GM18499 (cell line): ENCODE data around the gene CFAP97.

ENCODE experiments used
- ATAC-seq: cut with Tn5 transposase; IDR thresholded peaks from one replicate; pipeline ENCODE4 v1.9.1; 2021; ENCODE audit warnings: moderate number of reproducible peaks; ENCODE audit not compliant: insufficient read depth, unreplicated experiment

The CFAP97 gene

GRCh38 chr4:185115827-185116232 is 88.0 kb downstream of the CFAP97 start:
- ATAC-seq: no peak

GRCh38 chr4:185113340-185113739 is 90.5 kb downstream of the CFAP97 start:
- ATAC-seq: no peak

- no peak for ATAC-seq
Observed at GRCh38 chr4:185112104-185112503, 91.7 kb downstream of the CFAP97 start.

- no peak for ATAC-seq
Observed at GRCh38 chr4:185110375-185110823, 93.4 kb downstream of the CFAP97 start.

GRCh38 chr4:185109736-185110135 is 94.1 kb downstream of the CFAP97 start:
- no peak for ATAC-seq
